Measurements from ENCODE around the gene SPOCK1.

Gene SPOCK1

DNA sequence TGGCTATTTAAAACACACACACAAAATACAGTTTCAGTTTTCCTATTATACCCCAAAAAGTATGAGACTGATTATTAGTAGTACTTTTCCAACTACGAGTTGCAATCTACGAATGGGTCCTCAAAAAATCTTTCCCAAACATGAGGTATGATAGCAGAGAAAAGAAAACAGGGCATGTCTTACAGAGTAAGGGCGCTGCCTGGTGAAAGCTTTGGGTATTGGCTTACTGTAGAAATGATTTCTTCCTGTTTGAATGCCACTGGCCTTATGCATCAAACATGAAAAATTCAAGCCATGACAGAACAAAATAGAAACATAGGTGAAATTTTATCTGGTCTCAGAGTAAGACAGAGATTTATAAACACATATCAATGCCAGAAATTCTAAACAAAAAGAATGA is 448.0 kb downstream of the SPOCK1 start:
- DNase-seq: no peak

- DNase-seq: no peak
Observed at GRCh38 chr5:137040641-137041340, 458.3 kb downstream of the SPOCK1 start.

DNA sequence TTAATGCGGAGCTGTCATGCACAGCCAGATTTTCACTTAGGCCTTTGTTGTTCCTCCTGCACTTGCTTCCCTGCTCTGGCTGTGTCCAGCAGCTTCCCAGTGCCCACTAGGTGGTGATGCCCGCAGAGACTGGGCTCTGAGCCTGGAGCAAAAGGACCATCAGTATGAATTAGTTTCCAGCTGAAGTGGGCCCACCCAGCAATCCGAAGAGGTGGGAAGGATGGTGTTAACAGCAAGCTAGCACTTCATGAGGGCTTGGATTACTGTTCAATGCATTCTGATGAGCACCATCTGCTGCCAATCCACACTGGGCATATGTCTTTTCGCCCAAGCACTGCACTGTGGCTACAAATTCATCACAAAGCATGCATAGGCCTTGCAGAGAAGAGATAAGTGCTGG is 459.1 kb downstream of the SPOCK1 start:
- DNase-seq: no peak

GRCh38 chr5:137037848-137038247 is 461.3 kb downstream of the SPOCK1 start:
- DNase-seq: no peak

- DNase-seq: no peak
Observed at GRCh38 chr5:137036640-137037039, 462.5 kb downstream of the SPOCK1 start.

DNA sequence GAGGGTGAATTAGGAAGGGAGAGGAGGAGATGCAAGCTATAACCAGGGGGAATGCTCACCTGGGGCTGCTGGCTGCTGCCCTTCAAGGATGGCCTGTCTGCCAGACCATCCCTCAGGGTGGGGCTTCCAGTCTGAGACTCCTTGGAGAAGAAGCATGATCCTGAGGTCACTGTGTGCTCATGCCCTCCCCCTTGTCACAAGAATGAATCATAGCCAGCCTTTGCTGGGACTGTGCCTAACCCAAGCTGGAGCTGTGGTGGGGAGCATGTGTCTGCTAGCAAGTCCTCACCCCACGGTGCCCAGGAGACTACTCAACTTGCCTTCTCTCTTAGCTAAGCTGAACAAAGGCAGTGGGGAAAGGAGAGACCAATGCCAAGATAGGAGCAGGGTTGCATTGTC is 463.6 kb downstream of the SPOCK1 start:
- DNase-seq: no peak

DNA sequence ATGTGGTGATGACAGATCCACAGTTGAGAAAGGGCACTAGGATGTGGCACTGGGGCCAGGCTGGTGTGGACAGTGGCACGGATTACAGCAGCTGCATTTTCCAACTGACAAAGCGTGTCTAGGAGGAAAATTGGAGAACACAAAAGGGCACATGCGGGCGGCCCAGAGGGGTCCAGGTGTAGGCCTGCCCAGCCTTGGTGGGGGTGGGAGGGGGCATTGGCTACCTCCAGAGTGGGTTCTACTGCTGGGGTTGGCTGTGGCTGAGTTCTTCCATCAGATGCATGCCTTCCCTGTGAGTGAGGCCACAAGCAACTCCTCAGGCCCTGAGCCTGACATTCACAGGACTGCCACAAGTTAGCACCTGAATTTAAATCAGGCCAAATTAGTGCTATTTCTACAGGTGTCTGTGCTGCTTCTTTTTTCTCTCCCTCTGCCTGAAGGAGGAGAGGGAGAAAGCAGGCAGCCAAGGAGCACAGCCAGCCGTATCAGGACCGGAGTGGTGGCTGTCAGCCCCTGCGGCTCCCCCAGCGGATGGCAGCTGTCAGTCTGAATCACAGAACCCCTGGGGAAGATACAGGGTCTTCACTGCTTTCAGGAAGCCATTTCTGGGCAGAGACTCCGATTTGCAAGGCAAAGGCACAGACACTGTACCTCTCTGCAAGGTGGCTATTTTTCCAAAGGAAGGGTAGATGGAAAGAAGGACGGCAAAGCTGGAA is 464.2 kb downstream of the SPOCK1 start:
- DNase-seq: no peak

- no peak for DNase-seq
Observed at GRCh38 chr5:137034213-137034612, 464.9 kb downstream of the SPOCK1 start.

GRCh38 chr5:137032929-137033328 is 466.2 kb downstream of the SPOCK1 start:
- no peak for DNase-seq

GRCh38 chr5:137027758-137028157 is 471.4 kb downstream of the SPOCK1 start:
- no peak for DNase-seq

GRCh38 chr5:137026296-137026695 is 472.8 kb downstream of the SPOCK1 start:
- DNase-seq: no peak

GRCh38 chr5:137024044-137024443 is 475.1 kb downstream of the SPOCK1 start:
- DNase-seq: no peak

- no peak for DNase-seq
Observed at GRCh38 chr5:137023371-137023770, 475.8 kb downstream of the SPOCK1 start.

DNA sequence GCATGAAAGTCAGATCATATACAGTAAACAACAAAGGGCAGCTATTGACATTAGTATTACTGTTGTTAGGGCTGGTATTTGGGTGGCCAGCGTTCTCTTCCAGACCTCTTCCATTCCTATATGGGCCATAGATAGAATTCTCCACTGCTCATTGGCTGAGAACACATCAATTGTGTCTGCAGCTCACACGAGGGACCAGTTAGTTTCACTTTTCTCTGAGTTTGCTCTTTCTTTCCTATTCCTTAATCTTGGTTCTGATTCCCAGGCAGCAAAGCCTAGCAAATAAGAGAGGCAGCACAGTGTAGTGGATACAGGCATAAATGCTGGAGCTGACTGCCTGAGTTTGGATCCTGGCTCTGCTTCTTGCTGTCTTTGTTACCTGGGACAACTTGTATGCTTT is 476.4 kb downstream of the SPOCK1 start:
- no peak for DNase-seq

GRCh38 chr5:137022043-137022442 is 477.1 kb downstream of the SPOCK1 start:
- DNase-seq: no peak

DNA sequence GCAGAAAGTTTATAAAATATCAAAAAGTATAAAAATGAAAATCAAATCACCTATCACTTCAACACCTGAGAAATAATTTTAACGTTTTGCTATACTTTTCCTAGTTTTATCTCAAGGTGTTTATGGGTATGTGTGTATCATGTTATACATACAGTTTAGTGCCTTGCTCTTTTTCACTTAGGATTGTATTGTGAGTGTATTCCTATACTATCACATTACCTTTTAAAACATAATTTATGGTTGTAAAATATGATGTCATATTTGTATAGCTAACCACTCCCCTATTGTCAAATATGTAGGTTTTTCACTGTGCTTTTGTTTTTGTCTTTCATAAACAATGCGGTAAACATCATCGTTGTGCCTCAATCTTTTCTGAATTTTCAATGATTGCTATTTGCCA is 479.9 kb downstream of the SPOCK1 start:
- no peak for DNase-seq

DNA sequence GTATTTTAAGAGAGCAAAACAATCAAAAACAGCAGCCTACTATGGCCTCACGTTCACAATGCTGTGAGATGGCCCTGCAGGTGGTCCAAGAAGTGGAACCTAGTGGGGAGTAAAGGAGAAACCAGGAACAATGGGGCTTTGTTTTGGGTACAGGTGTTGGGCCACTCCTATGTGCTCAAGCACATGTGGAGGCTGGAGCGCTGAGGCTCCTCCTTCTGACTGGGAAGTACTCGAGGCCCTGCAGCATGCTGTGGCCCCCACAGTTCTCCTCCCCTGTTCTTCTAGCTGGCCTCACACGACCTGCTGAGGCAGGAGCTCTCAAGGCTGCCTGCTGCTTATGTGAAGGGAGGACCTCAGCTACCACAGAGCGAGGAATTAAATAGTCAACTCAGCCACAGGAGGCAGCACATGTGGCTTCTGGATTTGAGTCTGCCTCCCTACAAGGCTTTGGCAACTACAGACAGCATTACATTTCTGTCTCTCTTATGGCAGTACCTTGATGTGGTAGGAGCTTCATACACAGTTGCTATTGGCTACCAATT is 482.3 kb downstream of the SPOCK1 start:
- no peak for DNase-seq

DNA sequence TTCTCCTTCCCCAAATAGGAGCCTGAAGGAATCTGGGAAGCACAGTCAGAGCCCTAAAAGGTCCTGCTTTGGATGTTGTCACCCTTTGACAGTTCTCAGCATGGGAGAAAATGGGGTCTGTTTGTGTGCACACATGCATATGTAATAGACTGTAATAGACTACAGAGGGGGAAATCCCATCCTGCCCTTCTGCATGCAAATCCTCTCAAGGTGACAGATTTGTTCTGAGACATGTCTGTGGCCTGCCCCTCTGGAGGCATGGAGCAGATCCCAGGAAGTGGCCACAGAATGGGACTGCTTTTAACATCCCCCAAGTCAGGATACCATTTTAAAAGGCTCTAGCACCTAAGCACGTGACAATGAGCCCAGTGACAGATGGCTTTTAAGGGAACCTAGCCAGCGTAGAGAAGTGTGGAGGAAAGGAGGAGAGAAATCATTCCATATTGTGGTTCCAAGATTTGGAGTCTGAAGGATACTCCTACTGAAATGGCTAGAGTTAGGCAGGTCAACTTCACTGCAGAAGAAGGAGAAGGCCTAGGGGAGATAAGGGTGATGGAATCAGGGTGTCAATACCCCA is 483.5 kb downstream of the SPOCK1 start:
- no peak for DNase-seq

DNA sequence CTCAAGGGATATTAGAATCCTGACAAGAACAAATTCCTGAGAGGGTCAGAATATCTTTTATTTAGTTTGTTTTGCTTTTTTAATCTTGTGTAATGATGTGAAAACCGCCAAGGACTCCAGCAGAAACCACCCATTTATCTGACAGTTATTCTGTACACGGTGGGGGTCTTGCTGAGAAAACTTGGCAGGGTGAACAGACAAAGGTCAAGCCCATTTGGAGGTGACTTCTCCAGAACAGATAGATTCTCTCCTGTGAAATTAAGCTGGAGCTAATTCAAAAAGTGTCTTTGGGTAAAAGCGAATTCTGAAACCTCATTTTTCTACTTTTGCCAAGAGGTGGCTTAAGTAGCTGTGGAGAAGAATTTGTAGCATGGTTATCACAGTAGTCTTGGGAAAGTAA is 484.4 kb downstream of the SPOCK1 start:
- no peak for DNase-seq

GRCh38 chr5:137010226-137010625 is 488.9 kb downstream of the SPOCK1 start:
- DNase-seq: no peak

- DNase-seq: no peak
Observed at GRCh38 chr5:137004279-137004678, 494.8 kb downstream of the SPOCK1 start.

GRCh38 chr5:137001026-137001569 is 498.0 kb downstream of the SPOCK1 start:
- DNase-seq: no peak

GRCh38 chr5:136999787-137000186 is 499.3 kb downstream of the SPOCK1 start:
- no peak for DNase-seq

DNA sequence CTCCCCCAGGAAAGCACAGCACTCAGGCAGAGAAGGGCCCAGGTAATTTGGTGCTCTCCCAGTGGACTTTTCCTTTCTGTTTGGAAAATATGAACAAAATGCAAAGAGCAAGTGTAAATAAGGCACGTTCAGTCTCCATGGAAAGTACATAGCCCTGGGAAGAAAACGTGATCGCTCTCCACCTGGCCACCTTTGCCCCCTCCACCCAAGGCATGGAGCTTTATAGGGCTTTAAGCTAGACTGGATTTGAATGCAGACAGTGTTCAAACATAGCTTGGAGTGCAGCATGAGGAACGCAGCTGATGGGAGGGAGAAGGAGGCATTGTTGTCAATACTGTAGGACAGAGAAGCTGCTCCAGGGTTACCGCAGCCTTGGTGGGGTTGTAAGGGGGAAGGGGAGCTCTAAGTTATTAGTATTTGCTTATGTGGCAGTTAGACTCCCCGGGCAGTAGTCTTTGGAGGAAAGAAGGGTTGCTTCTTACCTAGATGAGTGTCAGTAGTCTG is 500.2 kb downstream of the SPOCK1 start:
- no peak for DNase-seq
